Neuron (in vitro differentiated cells): ENCODE data around the gene STMN1.
A peak's percentile ranks its signal among the peaks of the same experiment; 100 is the strongest.

ENCODE experiments used
- H2AFZ ChIP-seq: one replicate; pipeline ENCODE4 v1.6.1; 2013; ENCODE audit warnings: low read depth, mild to moderate bottlenecking, inconsistent platforms, low read length, moderate library complexity
- H3K27me3 ChIP-seq: one replicate; pipeline ENCODE4 v1.6.1; 2013; ENCODE audit warnings: low read length; ENCODE audit not compliant: insufficient read depth
- H3K36me3 ChIP-seq: one replicate; pipeline ENCODE4 v1.6.1; 2013; ENCODE audit warnings: low read length; ENCODE audit not compliant: insufficient read depth
- H3K4me1 ChIP-seq: one replicate; pipeline ENCODE4 v1.6.1; 2013; ENCODE audit warnings: low read length; ENCODE audit not compliant: insufficient read depth
- H3K4me3 ChIP-seq: 2 replicates; pipeline ENCODE4 v1.5.1; 2013; ENCODE audit warnings: mild to moderate bottlenecking, low read length, moderate library complexity
- H3K9me3 ChIP-seq: one replicate; pipeline ENCODE4 v1.6.1; 2013; ENCODE audit warnings: low read length

STMN1 gene

GRCh38 chr1:25912076-25912831 is 6.0 kb upstream of the STMN1 start:
- no peaks in the 10 kb centered on the region for H3K36me3 ChIP-seq
- no peak overlapping the region for H2AFZ ChIP-seq
- H3K4me1 ChIP-seq, result peaks cover 21% of the 10 kb centered on the region
- H3K4me3 ChIP-seq, result no peak overlapping the region
- H3K27me3 ChIP-seq, result no peaks in the 10 kb centered on the region
- no peaks in the 10 kb centered on the region for H3K9me3 ChIP-seq

- no peaks in the 10 kb centered on the region for H3K9me3 ChIP-seq
- no peak overlapping the region for H2AFZ ChIP-seq
- H3K36me3 ChIP-seq, result no peaks in the 10 kb centered on the region
- H3K4me1 ChIP-seq, result peaks cover 29% of the 10 kb centered on the region
- no peak overlapping the region for H3K4me3 ChIP-seq
- H3K27me3 ChIP-seq, result no peaks in the 10 kb centered on the region
Observed at GRCh38 chr1:25911162-25911561, 4.9 kb upstream of the STMN1 start.

GRCh38 chr1:25909040-25909439 is 2.8 kb upstream of the STMN1 start:
- no peaks in the 10 kb centered on the region for H3K9me3 ChIP-seq
- peaks cover 34% of the 10 kb centered on the region for H3K4me1 ChIP-seq
- no peaks in the 10 kb centered on the region for H3K27me3 ChIP-seq

GRCh38 chr1:25908161-25908560 is 1.9 kb upstream of the STMN1 start:
- peaks cover 43% of the 10 kb centered on the region for H3K4me1 ChIP-seq
- H3K9me3 ChIP-seq, result no peaks in the 10 kb centered on the region
- H3K27me3 ChIP-seq, result no peaks in the 10 kb centered on the region
- H3K4me3 ChIP-seq, result no peak overlapping the region
- H3K36me3 ChIP-seq, result peaks cover 9% of the 10 kb centered on the region
- H2AFZ ChIP-seq, result no peak overlapping the region

More at GRCh38 chr1:25909040-25909439, 2.8 kb upstream of the STMN1 start:
- no peak overlapping the region for H2AFZ ChIP-seq
- H3K4me3 ChIP-seq, result no peak overlapping the region
- peaks cover under 1% of the 10 kb centered on the region for H3K36me3 ChIP-seq

GRCh38 chr1:25907601-25908000 is 1.4 kb upstream of the STMN1 start:
- H2AFZ ChIP-seq, result no peak overlapping the region
- H3K9me3 ChIP-seq, result no peaks in the 10 kb centered on the region
- H3K4me1 ChIP-seq, result peaks cover 49% of the 10 kb centered on the region
- no peak overlapping the region for H3K4me3 ChIP-seq
- peaks cover 15% of the 10 kb centered on the region for H3K36me3 ChIP-seq
- no peaks in the 10 kb centered on the region for H3K27me3 ChIP-seq

GRCh38 chr1:25906644-25907300 is 553 bp upstream of the STMN1 start:
- H3K4me3 ChIP-seq, result peak overlapping the region; percentile 79
- H3K9me3 ChIP-seq, result no peaks in the 10 kb centered on the region
- peaks cover 52% of the 10 kb centered on the region for H3K4me1 ChIP-seq
- no peaks in the 10 kb centered on the region for H3K27me3 ChIP-seq
- peak overlapping the region; percentile 36 for H2AFZ ChIP-seq
- H3K36me3 ChIP-seq, result peaks cover 23% of the 10 kb centered on the region

- H3K9me3 ChIP-seq, result no peaks in the 10 kb centered on the region
- H2AFZ ChIP-seq, result no peak overlapping the region
Observed at GRCh38 chr1:25904943-25905679, 1.1 kb downstream of the STMN1 start.

GRCh38 chr1:25903986-25904385 is 2.2 kb downstream of the STMN1 start:
- Histone ChIP-seq H3K9me3 (no peaks in the 10 kb centered on the region), H3K4me1 (peaks cover 64% of the 10 kb centered on the region), H2AFZ (no peak overlapping the region), H3K27me3 (no peaks in the 10 kb centered on the region), H3K36me3 (peaks cover 50% of the 10 kb centered on the region), H3K4me3 (peak overlapping the region; percentile 79)

More at GRCh38 chr1:25904943-25905679, 1.1 kb downstream of the STMN1 start:
- Histone ChIP-seq H3K4me1 (peaks cover 67% of the 10 kb centered on the region), H3K27me3 (no peaks in the 10 kb centered on the region), H3K36me3 (peaks cover 39% of the 10 kb centered on the region), H3K4me3 (peak overlapping the region; percentile 79)

- H3K9me3 ChIP-seq, result no peaks in the 10 kb centered on the region
- peaks cover 50% of the 10 kb centered on the region for H3K4me1 ChIP-seq
- H3K36me3 ChIP-seq, result peaks cover 64% of the 10 kb centered on the region
- no peak overlapping the region for H2AFZ ChIP-seq
- H3K4me3 ChIP-seq, result peak overlapping the region; percentile 1
- no peaks in the 10 kb centered on the region for H3K27me3 ChIP-seq
Observed at GRCh38 chr1:25902462-25902861, 3.8 kb downstream of the STMN1 start.

- Histone ChIP-seq H3K4me3 (no peak overlapping the region), H3K36me3 (peaks cover 67% of the 10 kb centered on the region), H3K27me3 (no peaks in the 10 kb centered on the region), H2AFZ (no peak overlapping the region), H3K4me1 (peaks cover 44% of the 10 kb centered on the region), H3K9me3 (no peaks in the 10 kb centered on the region)
Observed at GRCh38 chr1:25900219-25900618, 6.0 kb downstream of the STMN1 start.

- H3K36me3 ChIP-seq, result peaks cover 67% of the 10 kb centered on the region
- H3K4me1 ChIP-seq, result peaks cover 44% of the 10 kb centered on the region
- H2AFZ ChIP-seq, result no peak overlapping the region
- no peaks in the 10 kb centered on the region for H3K9me3 ChIP-seq
- H3K4me3 ChIP-seq, result no peak overlapping the region
- H3K27me3 ChIP-seq, result no peaks in the 10 kb centered on the region
Observed at GRCh38 chr1:25899792-25900191, 6.4 kb downstream of the STMN1 start.

- Histone ChIP-seq H3K9me3 (no peaks in the 10 kb centered on the region), H3K4me1 (peaks cover 30% of the 10 kb centered on the region), H3K36me3 (peaks cover 68% of the 10 kb centered on the region), H3K4me3 (no peak overlapping the region), H3K27me3 (no peaks in the 10 kb centered on the region), H2AFZ (no peak overlapping the region)
Observed at GRCh38 chr1:25898223-25899015, 7.8 kb downstream of the STMN1 start.
